Lower lobe of right lung (tissue), 2 donors: Measurements from ENCODE around the gene CDK19. TPM values are rescaled to one million over a fixed set of nuclear protein-coding genes. Genes with fewer than 3 reads are reported as not detected.
"Not testable (repeated sequence)": the region's sequence is repeated elsewhere in the genome, so short reads cannot be mapped to it uniquely, and the experiment has no call there.

Experiments used
- ATAC-seq, 2 donors: fragments of 200-7000 bp; cut with Tn5 transposase; one replicate each; pipeline ENCODE4 v1.9.1; 2020 to 2022; ENCODE audit warnings: mild to moderate bottlenecking in 2 of 2, moderate library complexity in 2 of 2
- DNase-seq: peaks from one replicate; pipeline ENCODE4 v3.0.0-alpha.2; 2020
- H3K27ac ChIP-seq: fragments of 200-600 bp; one replicate; pipeline ENCODE4 v1.8.0; 2022
- H3K27me3 ChIP-seq: fragments of 200-600 bp; one replicate; pipeline ENCODE4 v1.8.0; 2022; ENCODE audit warnings: low read depth
- H3K36me3 ChIP-seq: fragments of 200-600 bp; one replicate; pipeline ENCODE4 v1.8.0; 2022; ENCODE audit warnings: mild to moderate bottlenecking
- H3K4me1 ChIP-seq: fragments of 200-600 bp; one replicate; pipeline ENCODE4 v1.8.0; 2022
- H3K4me3 ChIP-seq: fragments of 200-600 bp; one replicate; pipeline ENCODE4 v1.8.0; 2022; ENCODE audit warnings: mild to moderate bottlenecking
- H3K9me3 ChIP-seq: fragments of 200-600 bp; one replicate; pipeline ENCODE4 v1.8.0; 2022
- intact Hi-C: fragments of 100-400 bp; cut with DNase I; formaldehyde crosslinking; loops from one replicate; pipeline ENCODE4 v1.11.0; 2022
- total RNA-seq: library from RNA; stranded (reverse); fragmentation: NEBNext Ultra II Directional; extraction: Animal tissue kit (Norgen Biotek cat#: 25700); gene quantifications from one replicate; pipeline ENCODE4 v1.2.1, GENCODE V29; 2021
- TF ChIP-seq, protein P1 (sequence below): fragments of 200-600 bp; IDR thresholded peaks from one replicate; pipeline ENCODE4 v1.8.0; 2022; ENCODE audit warnings: antibody characterized with exemption, mild to moderate bottlenecking
- donor health status: DM: no; HTN: yes; CAD: no; lungs with severe emphysema.

Gene CDK19
- total RNA-seq, 1 donor from 2014 or later: 26.0 TPM

DNA sequence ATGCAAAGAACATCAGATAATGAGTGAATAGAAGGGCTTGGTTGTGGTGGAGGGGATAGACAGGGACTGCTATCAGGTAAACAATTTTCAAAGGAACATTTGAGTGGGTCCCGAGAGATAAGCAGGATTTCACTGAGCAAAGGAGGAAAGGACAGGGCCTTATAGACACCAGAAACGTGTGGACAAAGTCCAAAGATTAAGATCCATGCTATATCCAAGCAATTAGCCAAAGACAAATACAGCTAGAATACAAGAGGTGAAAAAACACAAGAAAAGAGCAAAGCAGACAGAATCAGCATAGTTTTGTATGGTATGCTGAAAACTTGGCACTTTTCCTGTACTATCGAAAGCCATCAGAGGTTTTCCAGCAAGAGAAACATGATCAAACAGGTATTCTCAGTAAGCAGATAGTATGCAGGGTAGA, 59.8 kb downstream of the CDK19 start:
- Histone ChIP-seq H3K4me1 (no peaks in the 10 kb centered on the region), H3K9me3 (no peaks in the 10 kb centered on the region), H3K36me3 (no peaks in the 10 kb centered on the region), H3K4me3 (no peak overlapping the region), H3K27ac (no peak overlapping the region), H3K27me3 (no peaks in the 10 kb centered on the region)
- DNase-seq: no peak
- TF ChIP-seq, protein P1, sequence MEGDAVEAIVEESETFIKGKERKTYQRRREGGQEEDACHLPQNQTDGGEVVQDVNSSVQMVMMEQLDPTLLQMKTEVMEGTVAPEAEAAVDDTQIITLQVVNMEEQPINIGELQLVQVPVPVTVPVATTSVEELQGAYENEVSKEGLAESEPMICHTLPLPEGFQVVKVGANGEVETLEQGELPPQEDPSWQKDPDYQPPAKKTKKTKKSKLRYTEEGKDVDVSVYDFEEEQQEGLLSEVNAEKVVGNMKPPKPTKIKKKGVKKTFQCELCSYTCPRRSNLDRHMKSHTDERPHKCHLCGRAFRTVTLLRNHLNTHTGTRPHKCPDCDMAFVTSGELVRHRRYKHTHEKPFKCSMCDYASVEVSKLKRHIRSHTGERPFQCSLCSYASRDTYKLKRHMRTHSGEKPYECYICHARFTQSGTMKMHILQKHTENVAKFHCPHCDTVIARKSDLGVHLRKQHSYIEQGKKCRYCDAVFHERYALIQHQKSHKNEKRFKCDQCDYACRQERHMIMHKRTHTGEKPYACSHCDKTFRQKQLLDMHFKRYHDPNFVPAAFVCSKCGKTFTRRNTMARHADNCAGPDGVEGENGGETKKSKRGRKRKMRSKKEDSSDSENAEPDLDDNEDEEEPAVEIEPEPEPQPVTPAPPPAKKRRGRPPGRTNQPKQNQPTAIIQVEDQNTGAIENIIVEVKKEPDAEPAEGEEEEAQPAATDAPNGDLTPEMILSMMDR: no peak
- ATAC-seq: no peak
- intact Hi-C loops: no loop called here

GRCh38 chr6:110753936-110754668, 61.2 kb downstream of the CDK19 start:
- H3K4me3 ChIP-seq, H3K27ac ChIP-seq, intact Hi-C loops, H3K9me3 ChIP-seq, H3K36me3 ChIP-seq, H3K27me3 ChIP-seq, H3K4me1 ChIP-seq, DNase-seq: not testable (repeated sequence)
- ATAC-seq: peak in 1 of 2 donors; percentile 45

GRCh38 chr6:110748453-110748852, 66.8 kb downstream of the CDK19 start:
- DNase-seq (no peak), ATAC-seq (no peak)
- intact Hi-C loops: no loop called here
- no peaks in the 10 kb centered on the region for H3K36me3 ChIP-seq
- H3K27ac ChIP-seq: no peak overlapping the region
- TF ChIP-seq, protein P1: no peak
- no peaks in the 10 kb centered on the region for H3K27me3 ChIP-seq
- H3K9me3 ChIP-seq: no peaks in the 10 kb centered on the region
- no peak overlapping the region for H3K4me3 ChIP-seq
- H3K4me1 ChIP-seq: no peaks in the 10 kb centered on the region

GRCh38 chr6:110746680-110747079, 68.6 kb downstream of the CDK19 start:
- no peaks in the 10 kb centered on the region for H3K36me3 ChIP-seq
- ATAC-seq: peak in 1 of 2 donors; percentile 23
- no peaks in the 10 kb centered on the region for H3K27me3 ChIP-seq
- H3K27ac ChIP-seq: no peak overlapping the region
- H3K9me3 ChIP-seq: peaks cover 15% of the 10 kb centered on the region
- no peak overlapping the region for H3K4me3 ChIP-seq
- intact Hi-C loops: no loop called here
- H3K4me1 ChIP-seq: no peaks in the 10 kb centered on the region
- no peak for DNase-seq
- TF ChIP-seq, protein P1: no peak

DNA sequence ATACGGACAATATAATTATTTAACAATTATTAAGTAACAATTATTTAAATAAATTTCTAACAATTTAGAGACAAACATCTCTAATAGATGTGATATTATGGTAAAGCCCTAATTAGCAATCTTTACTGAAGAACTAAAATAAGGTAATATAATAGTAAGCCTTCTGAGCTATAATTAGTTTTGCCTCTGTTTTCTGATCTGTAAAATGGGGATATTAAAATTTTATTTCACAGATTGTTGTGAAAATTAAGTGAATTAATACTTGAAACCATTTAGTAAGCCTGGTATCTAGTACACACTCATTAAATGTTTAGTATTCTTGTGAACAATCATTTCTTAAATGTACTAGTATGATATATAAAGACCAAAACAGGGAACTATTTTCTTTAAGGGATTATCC, 70.3 kb downstream of the CDK19 start:
- DNase-seq: no peak
- Histone ChIP-seq H3K36me3 (no peaks in the 10 kb centered on the region), H3K27me3 (no peaks in the 10 kb centered on the region), H3K4me3 (no peak overlapping the region), H3K27ac (no peak overlapping the region), H3K4me1 (no peaks in the 10 kb centered on the region), H3K9me3 (peaks cover 23% of the 10 kb centered on the region)
- intact Hi-C loops: no loop called here
- TF ChIP-seq, protein P1: no peak
- ATAC-seq: no peak

- intact Hi-C loops, H3K4me3 ChIP-seq, H3K27me3 ChIP-seq, H3K4me1 ChIP-seq, H3K36me3 ChIP-seq, H3K27ac ChIP-seq, DNase-seq, ATAC-seq: not testable (repeated sequence)
- peaks cover 23% of the 10 kb centered on the region for H3K9me3 ChIP-seq
Measured at GRCh38 chr6:110742552-110742951, 72.7 kb downstream of the CDK19 start.
